Measurements from ENCODE around the gene ZNF684. TPM values are rescaled to one million over a fixed set of nuclear protein-coding genes. Genes with fewer than 3 reads are reported as not detected.

The ZNF684 gene
- total RNA-seq, 1 donor from 2014 or later: 3.6 TPM

DNA sequence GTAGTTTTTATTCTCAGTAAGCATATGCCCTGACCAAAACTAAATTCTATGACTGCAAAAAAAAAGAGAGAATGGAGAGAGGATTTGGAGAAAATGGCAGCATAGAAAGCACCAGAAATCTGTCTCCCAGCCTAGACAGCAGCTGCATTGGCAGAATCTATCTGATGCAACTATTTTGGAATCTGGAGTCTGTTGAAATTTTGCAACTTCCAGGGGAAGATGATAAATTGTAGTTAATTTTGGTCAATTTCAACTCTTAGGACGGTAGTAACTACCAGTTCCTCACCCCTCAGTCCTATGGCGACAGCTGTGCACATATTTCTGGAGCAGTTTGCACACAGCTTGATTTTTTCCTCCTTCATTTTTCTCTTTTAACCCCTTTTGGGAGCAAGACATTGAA, 11.9 kb upstream of the ZNF684 start:
- no peak for TF ChIP-seq CTCF (IDR thresholded peaks at IDR 0.05; ENCODE audit: partially characterized antibody, unreplicated experiment)

GRCh38 chr1:40530735-40531380, 579 bp upstream of the ZNF684 start:
- peaks cover 3% of the 10 kb centered on the region for H3K4me1 Mint-ChIP-seq (ENCODE audit: low read depth, unreplicated experiment)
- DNase-seq: no peak
- no peak for TF ChIP-seq CTCF (IDR thresholded peaks at IDR 0.05; ENCODE audit: partially characterized antibody, unreplicated experiment)
- H3K36me3 Mint-ChIP-seq (ENCODE audit: unreplicated experiment): peaks cover 6% of the 10 kb centered on the region
- peak overlapping the region; percentile 99 for H3K4me3 Mint-ChIP-seq (ENCODE audit: unreplicated experiment)
- peaks cover 4% of the 10 kb centered on the region for H3K27me3 Mint-ChIP-seq (ENCODE audit: unreplicated experiment)
- peak overlapping the region; percentile 88 for H3K27ac Mint-ChIP-seq (ENCODE audit: unreplicated experiment)
- H3K9me3 Mint-ChIP-seq (ENCODE audit: unreplicated experiment): peaks cover 3% of the 10 kb centered on the region

More for the DNA sequence above, 11.9 kb upstream of the ZNF684 start:
- H3K4me3 Mint-ChIP-seq (ENCODE audit: unreplicated experiment): no peak overlapping the region
- peaks cover 4% of the 10 kb centered on the region for H3K27me3 Mint-ChIP-seq (ENCODE audit: unreplicated experiment)
- no peak for DNase-seq
- H3K4me1 Mint-ChIP-seq (ENCODE audit: low read depth, unreplicated experiment): no peaks in the 10 kb centered on the region
- peaks cover 13% of the 10 kb centered on the region for H3K9me3 Mint-ChIP-seq (ENCODE audit: unreplicated experiment)
- H3K36me3 Mint-ChIP-seq (ENCODE audit: unreplicated experiment): peaks cover 57% of the 10 kb centered on the region
- H3K27ac Mint-ChIP-seq (ENCODE audit: unreplicated experiment): no peak overlapping the region

DNA sequence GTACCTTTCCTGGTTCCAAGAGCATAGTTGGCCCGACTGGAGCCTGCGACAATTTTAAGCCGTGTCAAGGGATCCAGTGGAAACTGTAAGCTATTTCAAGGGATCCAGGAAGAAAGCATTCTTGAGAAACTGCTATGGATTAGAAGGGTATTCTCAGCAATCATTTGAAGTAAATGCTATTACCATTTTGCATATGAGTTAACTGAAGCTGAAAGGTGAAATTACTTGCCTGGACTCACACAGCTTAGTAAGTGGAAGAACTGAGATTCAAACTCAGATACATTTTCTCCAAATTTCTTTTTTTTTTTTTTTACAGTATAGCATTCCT, 589 bp downstream of the ZNF684 start:
- no peak overlapping the region for H3K27ac Mint-ChIP-seq (ENCODE audit: unreplicated experiment)
- no peak for TF ChIP-seq CTCF (IDR thresholded peaks at IDR 0.05; ENCODE audit: partially characterized antibody, unreplicated experiment)
- no peak for DNase-seq
- peak overlapping the region; percentile 99 for H3K4me3 Mint-ChIP-seq (ENCODE audit: unreplicated experiment)
- peaks cover 6% of the 10 kb centered on the region for H3K36me3 Mint-ChIP-seq (ENCODE audit: unreplicated experiment)
- H3K9me3 Mint-ChIP-seq (ENCODE audit: unreplicated experiment): peaks cover 3% of the 10 kb centered on the region
- H3K27me3 Mint-ChIP-seq (ENCODE audit: unreplicated experiment): peaks cover 4% of the 10 kb centered on the region
- H3K4me1 Mint-ChIP-seq (ENCODE audit: low read depth, unreplicated experiment): peaks cover 3% of the 10 kb centered on the region

DNA sequence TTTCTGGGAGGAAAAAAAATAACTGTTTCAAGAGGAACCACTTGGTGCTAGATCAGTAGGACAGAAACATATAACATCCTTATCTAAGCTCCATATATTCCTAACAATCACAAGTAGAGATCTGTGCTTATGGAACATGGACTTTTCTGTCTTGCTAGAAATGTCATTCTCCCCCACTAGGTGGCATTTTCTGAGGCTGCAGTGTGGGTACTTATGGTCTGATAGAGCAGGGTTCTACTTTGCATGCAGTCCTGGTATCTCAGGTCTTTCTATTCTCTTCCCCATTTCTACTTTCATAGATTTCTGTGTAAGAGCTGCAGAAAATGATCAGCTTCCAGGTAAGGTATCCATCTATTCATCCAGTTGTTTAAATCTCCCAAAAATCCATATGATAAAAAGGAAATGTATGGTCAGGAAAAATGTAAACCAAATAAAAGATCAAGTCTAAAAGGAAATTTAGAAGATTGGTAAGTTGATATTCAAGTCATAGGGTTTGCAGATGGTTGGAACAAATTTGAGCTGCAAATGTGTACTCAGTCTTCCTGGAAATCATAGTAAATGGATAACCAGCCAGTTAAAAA, 1.5 kb downstream of the ZNF684 start:
- peaks cover 4% of the 10 kb centered on the region for H3K27me3 Mint-ChIP-seq (ENCODE audit: unreplicated experiment)
- H3K4me3 Mint-ChIP-seq (ENCODE audit: unreplicated experiment): no peak overlapping the region
- peak; percentile 83 for TF ChIP-seq CTCF (IDR thresholded peaks at IDR 0.05; ENCODE audit: partially characterized antibody, unreplicated experiment)
- DNase-seq: no peak
- H3K27ac Mint-ChIP-seq (ENCODE audit: unreplicated experiment): no peak overlapping the region
- H3K36me3 Mint-ChIP-seq (ENCODE audit: unreplicated experiment): no peaks in the 10 kb centered on the region
- peaks cover 3% of the 10 kb centered on the region for H3K9me3 Mint-ChIP-seq (ENCODE audit: unreplicated experiment)
- H3K4me1 Mint-ChIP-seq (ENCODE audit: low read depth, unreplicated experiment): peaks cover 3% of the 10 kb centered on the region

DNA sequence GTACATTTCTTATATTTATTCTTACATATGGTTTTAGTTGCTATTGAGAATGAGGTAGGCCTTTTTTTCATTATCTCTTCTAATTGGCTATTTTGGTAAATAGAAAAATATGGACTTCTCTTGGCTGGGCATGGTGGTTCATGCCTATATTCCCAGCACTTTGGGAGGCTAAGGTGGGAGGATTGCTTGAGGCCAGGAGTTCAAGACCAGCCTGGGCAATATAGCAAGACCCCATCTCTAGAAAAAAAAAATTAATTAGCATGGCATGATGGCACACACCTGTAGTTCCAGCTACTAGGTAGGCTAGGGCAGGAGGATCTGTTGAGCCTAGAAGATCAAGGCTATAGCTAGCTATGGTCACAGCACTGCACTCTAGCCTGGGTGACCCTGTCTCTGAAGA, 3.2 kb downstream of the ZNF684 start:
- H3K4me3 Mint-ChIP-seq (ENCODE audit: unreplicated experiment): no peak overlapping the region
- H3K27ac Mint-ChIP-seq (ENCODE audit: unreplicated experiment): no peak overlapping the region
- peaks cover 3% of the 10 kb centered on the region for H3K4me1 Mint-ChIP-seq (ENCODE audit: low read depth, unreplicated experiment)

More for the DNA sequence above, 3.2 kb downstream of the ZNF684 start:
- no peaks in the 10 kb centered on the region for H3K36me3 Mint-ChIP-seq (ENCODE audit: unreplicated experiment)
- no peak for TF ChIP-seq CTCF (IDR thresholded peaks at IDR 0.05; ENCODE audit: partially characterized antibody, unreplicated experiment)
- no peak for DNase-seq
- H3K27me3 Mint-ChIP-seq (ENCODE audit: unreplicated experiment): peaks cover 4% of the 10 kb centered on the region
- H3K9me3 Mint-ChIP-seq (ENCODE audit: unreplicated experiment): peaks cover 3% of the 10 kb centered on the region
